Coronary artery (tissue), 2 donors: ENCODE results near the gene CYTH3.
A peak's percentile ranks its signal among the peaks of the same experiment; 100 is the strongest.

Source experiments
- DNase-seq: peaks from one replicate; pipeline ENCODE4 v3.0.0-alpha.2; 2017; ENCODE audit warnings: low spot score
- H3K27ac ChIP-seq, 2 donors: fragments of 200-600 bp; sonication (generic); one replicate each; pipeline ENCODE4 v1.5.1; 2016 to 2019
- H3K4me3 ChIP-seq: fragments of 200-600 bp; sonication (generic); 2 replicates; pipeline ENCODE4 v1.5.1; 2016; ENCODE audit warnings: mild to moderate bottlenecking, moderate library complexity
- CTCF ChIP-seq: fragments of 200-600 bp; sonication (generic); IDR thresholded peaks from one replicate; pipeline ENCODE4 v1.5.1; 2019; ENCODE audit warnings: antibody characterized with exemption

CYTH3 gene

GRCh38 chr7:6266699-6267098, 5.7 kb downstream of the CYTH3 start:
- DNase-seq: no peak
- no peak for TF ChIP-seq CTCF
- H3K4me3 ChIP-seq: no peak overlapping the region
- no peak overlapping the region for H3K27ac ChIP-seq

- Histone ChIP-seq H3K27ac (peak overlapping the region; percentile 13 to 74), H3K4me3 (no peak overlapping the region)
- no peak for TF ChIP-seq CTCF
- DNase-seq: no peak
Observed at GRCh38 chr7:6262221-6262620, 10.2 kb downstream of the CYTH3 start.

GRCh38 chr7:6261699-6262098, 10.7 kb downstream of the CYTH3 start:
- TF ChIP-seq CTCF: no peak
- peak overlapping the region; percentile 74 to 85 for H3K27ac ChIP-seq

GRCh38 chr7:6260291-6261187, 11.9 kb downstream of the CYTH3 start:
- DNase-seq: no peak
- Histone ChIP-seq H3K4me3 (peak overlapping the region; percentile 10), H3K27ac (peak overlapping the region; percentile 74 to 85)
- TF ChIP-seq CTCF: no peak

More at GRCh38 chr7:6261699-6262098, 10.7 kb downstream of the CYTH3 start:
- no peak overlapping the region for H3K4me3 ChIP-seq
- no peak for DNase-seq

- peak overlapping the region; percentile 61 to 71 for H3K27ac ChIP-seq
- no peak for TF ChIP-seq CTCF
- DNase-seq: no peak
- H3K4me3 ChIP-seq: peak overlapping the region; percentile 41
Observed at GRCh38 chr7:6259257-6259656, 13.2 kb downstream of the CYTH3 start.

- no peak for DNase-seq
- Histone ChIP-seq H3K4me3 (peak overlapping the region; percentile 41), H3K27ac (peak overlapping the region; percentile 61 to 79)
- no peak for TF ChIP-seq CTCF
Observed at GRCh38 chr7:6258440-6259182, 13.8 kb downstream of the CYTH3 start.
